DND-41 (cell line): ENCODE measurements around the gene TMEM132C.

Experiments
- EZH2 ChIP-seq: IDR thresholded peaks from 3 replicates; pipeline ENCODE4 v1.6.1; 2012; ENCODE audit warnings: borderline replicate concordance, low read depth, mild to moderate bottlenecking, moderate library complexity, low read length, inconsistent platforms; ENCODE audit not compliant: severe bottlenecking
- TF ChIP-seq, protein P1 (sequence below): IDR thresholded peaks from 2 replicates; pipeline ENCODE4 v1.5.1; 2012; ENCODE audit warnings: borderline replicate concordance, low read length, moderate library complexity, mild to moderate bottlenecking; ENCODE audit not compliant: poor library complexity, severe bottlenecking; ENCODE audit errors: extremely low read depth

DNA sequence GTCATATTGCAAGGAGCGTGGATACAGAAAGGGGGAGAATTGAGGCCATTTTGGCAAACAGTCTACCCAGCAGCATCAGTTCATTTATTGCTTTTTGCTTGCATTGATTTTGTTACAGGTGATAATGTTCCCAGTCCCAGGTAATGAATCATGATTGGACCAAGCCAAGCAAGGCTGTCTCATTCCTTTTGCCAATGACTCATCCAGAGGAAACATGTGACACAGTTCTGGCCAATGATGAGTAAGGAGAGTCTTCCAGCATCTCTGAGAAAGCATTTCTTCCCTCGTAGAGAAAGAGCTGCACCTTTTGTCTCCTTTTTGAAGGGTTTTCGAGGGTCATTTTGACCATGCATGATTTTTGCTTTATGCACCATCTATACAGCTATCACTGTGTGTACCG is 488.6 kb downstream of the TMEM132C start:
- TF ChIP-seq, protein P1, sequence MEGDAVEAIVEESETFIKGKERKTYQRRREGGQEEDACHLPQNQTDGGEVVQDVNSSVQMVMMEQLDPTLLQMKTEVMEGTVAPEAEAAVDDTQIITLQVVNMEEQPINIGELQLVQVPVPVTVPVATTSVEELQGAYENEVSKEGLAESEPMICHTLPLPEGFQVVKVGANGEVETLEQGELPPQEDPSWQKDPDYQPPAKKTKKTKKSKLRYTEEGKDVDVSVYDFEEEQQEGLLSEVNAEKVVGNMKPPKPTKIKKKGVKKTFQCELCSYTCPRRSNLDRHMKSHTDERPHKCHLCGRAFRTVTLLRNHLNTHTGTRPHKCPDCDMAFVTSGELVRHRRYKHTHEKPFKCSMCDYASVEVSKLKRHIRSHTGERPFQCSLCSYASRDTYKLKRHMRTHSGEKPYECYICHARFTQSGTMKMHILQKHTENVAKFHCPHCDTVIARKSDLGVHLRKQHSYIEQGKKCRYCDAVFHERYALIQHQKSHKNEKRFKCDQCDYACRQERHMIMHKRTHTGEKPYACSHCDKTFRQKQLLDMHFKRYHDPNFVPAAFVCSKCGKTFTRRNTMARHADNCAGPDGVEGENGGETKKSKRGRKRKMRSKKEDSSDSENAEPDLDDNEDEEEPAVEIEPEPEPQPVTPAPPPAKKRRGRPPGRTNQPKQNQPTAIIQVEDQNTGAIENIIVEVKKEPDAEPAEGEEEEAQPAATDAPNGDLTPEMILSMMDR, result no peak
- no peak for TF ChIP-seq EZH2
